Measurements from ENCODE around the gene ZNHIT2. TPM values are rescaled to one million over a fixed set of nuclear protein-coding genes. Genes with fewer than 3 reads are reported as not detected.

ZNHIT2 gene
- total RNA-seq, 1 donor from 2014 or later, result 9.5 TPM

- TF ChIP-seq, protein P1, sequence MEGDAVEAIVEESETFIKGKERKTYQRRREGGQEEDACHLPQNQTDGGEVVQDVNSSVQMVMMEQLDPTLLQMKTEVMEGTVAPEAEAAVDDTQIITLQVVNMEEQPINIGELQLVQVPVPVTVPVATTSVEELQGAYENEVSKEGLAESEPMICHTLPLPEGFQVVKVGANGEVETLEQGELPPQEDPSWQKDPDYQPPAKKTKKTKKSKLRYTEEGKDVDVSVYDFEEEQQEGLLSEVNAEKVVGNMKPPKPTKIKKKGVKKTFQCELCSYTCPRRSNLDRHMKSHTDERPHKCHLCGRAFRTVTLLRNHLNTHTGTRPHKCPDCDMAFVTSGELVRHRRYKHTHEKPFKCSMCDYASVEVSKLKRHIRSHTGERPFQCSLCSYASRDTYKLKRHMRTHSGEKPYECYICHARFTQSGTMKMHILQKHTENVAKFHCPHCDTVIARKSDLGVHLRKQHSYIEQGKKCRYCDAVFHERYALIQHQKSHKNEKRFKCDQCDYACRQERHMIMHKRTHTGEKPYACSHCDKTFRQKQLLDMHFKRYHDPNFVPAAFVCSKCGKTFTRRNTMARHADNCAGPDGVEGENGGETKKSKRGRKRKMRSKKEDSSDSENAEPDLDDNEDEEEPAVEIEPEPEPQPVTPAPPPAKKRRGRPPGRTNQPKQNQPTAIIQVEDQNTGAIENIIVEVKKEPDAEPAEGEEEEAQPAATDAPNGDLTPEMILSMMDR (IDR thresholded peaks at IDR 0.05), result no peak
- H3K27ac ChIP-seq, result no peak overlapping the region
- H3K27me3 ChIP-seq (ENCODE audit: low read depth), result no peaks in the 10 kb centered on the region
- peaks cover 11% of the 10 kb centered on the region for H3K4me1 ChIP-seq
- intact Hi-C loops (cut with DNase I), result no loop called here
- H3K4me3 ChIP-seq, result no peak overlapping the region
- no peaks in the 10 kb centered on the region for H3K9me3 ChIP-seq
- no peak for ATAC-seq
- DNase-seq, result no peak
- H3K36me3 ChIP-seq, result peaks cover 78% of the 10 kb centered on the region
These were observed 9.2 kb upstream of the ZNHIT2 start for GRCh38 chr11:65126624-65127274.

GRCh38 chr11:65125197-65126056 is 7.9 kb upstream of the ZNHIT2 start:
- Histone ChIP-seq H3K36me3 (peaks cover 72% of the 10 kb centered on the region), H3K9me3 (no peaks in the 10 kb centered on the region), H3K4me1 (peaks cover 22% of the 10 kb centered on the region), H3K27ac (no peak overlapping the region), H3K27me3 (ENCODE audit: low read depth) (no peaks in the 10 kb centered on the region), H3K4me3 (no peak overlapping the region)
- intact Hi-C loops (cut with DNase I), result no loop called here
- ATAC-seq (no peak), DNase-seq (no peak)
- TF ChIP-seq, protein P1 (IDR thresholded peaks at IDR 0.05), result no peak

DNA sequence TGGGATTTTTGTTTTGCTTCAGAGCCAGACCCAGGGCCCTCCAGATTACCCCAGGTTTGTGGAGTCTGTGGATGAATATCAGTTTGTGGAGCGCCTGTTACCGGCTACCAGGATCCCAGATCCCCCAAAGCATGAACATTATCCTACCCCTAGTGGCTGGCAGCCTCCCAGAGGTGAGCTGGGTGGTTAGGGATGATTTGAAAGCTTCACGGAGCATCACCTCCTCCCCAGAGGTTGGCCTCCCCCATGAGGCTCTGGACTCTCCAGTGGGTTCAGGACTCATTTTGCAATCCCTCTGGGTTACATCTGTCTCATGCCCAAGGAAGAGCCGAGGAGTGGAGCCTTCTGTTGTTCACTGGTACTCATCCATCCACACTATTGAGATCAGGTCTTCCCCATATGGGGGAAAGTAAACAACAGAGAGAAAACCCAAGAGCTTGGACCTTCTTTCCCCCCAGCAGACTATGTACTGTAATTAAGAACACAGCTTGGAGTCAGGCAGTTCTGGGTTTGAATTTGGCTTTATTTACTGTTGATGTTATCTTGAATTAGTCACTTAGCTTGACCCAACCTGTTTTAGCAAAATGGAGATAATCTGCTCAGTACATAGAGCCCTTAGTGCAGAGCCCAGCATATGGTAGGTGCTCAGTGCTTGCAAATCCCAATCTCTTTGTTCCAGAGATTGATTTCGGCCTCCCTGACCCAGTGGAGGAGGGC is 7.1 kb upstream of the ZNHIT2 start:
- Histone ChIP-seq H3K27me3 (ENCODE audit: low read depth) (no peaks in the 10 kb centered on the region), H3K9me3 (no peaks in the 10 kb centered on the region), H3K36me3 (peaks cover 72% of the 10 kb centered on the region), H3K4me3 (no peak overlapping the region), H3K4me1 (peaks cover 30% of the 10 kb centered on the region), H3K27ac (no peak overlapping the region)
- DNase-seq (no peak), ATAC-seq (no peak)
- intact Hi-C loops (cut with DNase I), result no loop called here
- TF ChIP-seq, protein P1 (IDR thresholded peaks at IDR 0.05), result no peak

GRCh38 chr11:65121865-65122696 is 4.6 kb upstream of the ZNHIT2 start, which contains the start of the genes FAU and MRPL49:
TSS of gene FAU (minus strand) at chr11:65122134. CDS start at chr11:65121813, 321 bp downstream.
TSS of gene MRPL49 (plus strand) at chr11:65122321. CDS start at chr11:65122347, 26 bp downstream.
- Histone ChIP-seq H3K4me1 (peaks cover 30% of the 10 kb centered on the region), H3K4me3 (peak within 1 kb of the TSS; percentile 84), H3K27ac (peak within 1 kb of the TSS; percentile 95), H3K27me3 (ENCODE audit: low read depth) (no peaks in the 10 kb centered on the region), H3K36me3 (peaks cover 65% of the 10 kb centered on the region), H3K9me3 (no peaks in the 10 kb centered on the region)
- peak; percentile 92 to 93 for ATAC-seq
- peak; percentile 100 for DNase-seq
- intact Hi-C loops (cut with DNase I), result no loop called here
- TF ChIP-seq, protein P1 (IDR thresholded peaks at IDR 0.05), result no peak

All from lower lobe of right lung (tissue), 2 donors.